DOHH2 (cell line): ENCODE data around the gene ACOT9.
"Not testable (repeated sequence)": the region's sequence is repeated elsewhere in the genome, so short reads cannot be mapped to it uniquely, and the experiment has no call there.

Experiments used
- H3F3A ChIP-seq: fragments of 200-600 bp; sonication (generic), shearing (Covaris generic); 2 replicates; pipeline ENCODE4 v1.6.0; 2016; ENCODE audit warnings: antibody characterized with exemption, mild to moderate bottlenecking; ENCODE audit not compliant: control insufficient read depth, insufficient read depth
- H3K27ac ChIP-seq: fragments of 200-600 bp; sonication (generic); 2 replicates; pipeline ENCODE4 v1.5.1; 2014; ENCODE audit warnings: low read depth, mild to moderate bottlenecking, low read length, moderate library complexity
- H3K27me3 ChIP-seq: fragments of 200-600 bp; sonication (generic); 2 replicates; pipeline ENCODE4 v1.6.1; 2014; ENCODE audit warnings: mild to moderate bottlenecking, low read length, mixed read lengths; ENCODE audit not compliant: control insufficient read depth
- H3K36me3 ChIP-seq: fragments of 200-600 bp; sonication (generic); 2 replicates; pipeline ENCODE4 v1.6.1; 2014; ENCODE audit warnings: mild to moderate bottlenecking, low read length, moderate library complexity, mixed read lengths; ENCODE audit not compliant: control insufficient read depth
- H3K4me1 ChIP-seq: fragments of 200-600 bp; sonication (generic); 2 replicates; pipeline ENCODE4 v1.6.1; 2014; ENCODE audit warnings: mild to moderate bottlenecking, low read length, mixed read lengths; ENCODE audit not compliant: control insufficient read depth
- H3K4me2 ChIP-seq: fragments of 200-600 bp; sonication (generic); 2 replicates; pipeline ENCODE4 v1.6.0; 2014; ENCODE audit warnings: mild to moderate bottlenecking, low read length, moderate library complexity
- H3K4me3 ChIP-seq: fragments of 200-600 bp; sonication (generic); 2 replicates; pipeline ENCODE4 v1.5.1; 2014; ENCODE audit warnings: mild to moderate bottlenecking, low read length, mixed read lengths
- H3K79me2 ChIP-seq: fragments of 200-600 bp; sonication (generic); 2 replicates; pipeline ENCODE4 v1.6.1; 2014; ENCODE audit warnings: mild to moderate bottlenecking, low read length, mixed read lengths; ENCODE audit not compliant: control insufficient read depth
- H3K9me2 ChIP-seq: fragments of 200-600 bp; sonication (generic); replicated peaks from 2 replicates; pipeline ENCODE4 v1.6.1; 2014; ENCODE audit warnings: mild to moderate bottlenecking, low read length, mixed read lengths; ENCODE audit not compliant: control insufficient read depth
- H3K9me3 ChIP-seq: fragments of 200-600 bp; sonication (generic); 2 replicates; pipeline ENCODE4 v1.6.1; 2014; ENCODE audit warnings: antibody characterized with exemption, low read length, mixed read lengths; ENCODE audit not compliant: control insufficient read depth, insufficient read depth
- H4K20me1 ChIP-seq: fragments of 200-600 bp; sonication (generic); 2 replicates; pipeline ENCODE4 v1.6.0; 2014; ENCODE audit warnings: low read depth, mild to moderate bottlenecking, antibody characterized with exemption, low read length, moderate library complexity; ENCODE audit not compliant: control insufficient read depth, insufficient read depth
- EZH2phosphoT487 ChIP-seq: fragments of 200-600 bp; sonication (generic); IDR thresholded peaks from 2 replicates; pipeline ENCODE4 v1.6.1; 2017; ENCODE audit warnings: borderline replicate concordance, mild to moderate bottlenecking, antibody characterized with exemption, low read length, moderate library complexity, mixed read lengths
- TF ChIP-seq, protein P1 (sequence below): fragments of 200-600 bp; sonication (generic); IDR thresholded peaks from one replicate; pipeline ENCODE4 v1.5.1; 2014; ENCODE audit warnings: antibody characterized with exemption, mild to moderate bottlenecking, low read depth, low read length; ENCODE audit not compliant: poor library complexity, severe bottlenecking

The ACOT9 gene

DNA sequence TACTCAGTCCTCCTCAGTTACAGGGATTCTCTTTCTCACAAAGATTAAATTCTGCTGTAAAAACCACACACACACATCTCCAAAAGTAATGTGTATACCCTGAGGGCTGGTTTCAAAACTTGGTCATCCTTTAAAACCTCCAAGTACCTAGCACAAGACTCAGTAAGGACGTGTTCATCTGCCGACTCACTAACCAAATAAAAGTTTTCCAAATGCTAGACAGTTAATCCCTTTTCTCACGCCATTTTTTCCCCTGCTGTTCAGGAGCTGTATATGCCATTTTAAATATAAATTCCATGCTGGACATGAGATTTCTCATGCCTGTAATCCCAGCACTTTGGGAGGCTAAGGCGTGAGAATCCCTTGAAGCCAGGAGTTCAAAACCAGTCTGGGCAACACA, 35.9 kb upstream of the ACOT9 start:
- Histone ChIP-seq H3K4me1 (peaks cover 56% of the 10 kb centered on the region), H3K4me2 (peak overlapping the region; percentile 56), H3K9me2 (no peaks in the 10 kb centered on the region), H3K36me3 (peaks cover 12% of the 10 kb centered on the region), H3K27ac (peak overlapping the region; percentile 75), H3K79me2 (peaks cover 73% of the 10 kb centered on the region), H3K9me3 (no peaks in the 10 kb centered on the region), H3K4me3 (peak overlapping the region; percentile 51), H4K20me1 (no peaks in the 10 kb centered on the region), H3K27me3 (no peaks in the 10 kb centered on the region), H3F3A (peaks cover 24% of the 10 kb centered on the region)
- TF ChIP-seq EZH2phosphoT487 = no peak
- TF ChIP-seq, protein P1, sequence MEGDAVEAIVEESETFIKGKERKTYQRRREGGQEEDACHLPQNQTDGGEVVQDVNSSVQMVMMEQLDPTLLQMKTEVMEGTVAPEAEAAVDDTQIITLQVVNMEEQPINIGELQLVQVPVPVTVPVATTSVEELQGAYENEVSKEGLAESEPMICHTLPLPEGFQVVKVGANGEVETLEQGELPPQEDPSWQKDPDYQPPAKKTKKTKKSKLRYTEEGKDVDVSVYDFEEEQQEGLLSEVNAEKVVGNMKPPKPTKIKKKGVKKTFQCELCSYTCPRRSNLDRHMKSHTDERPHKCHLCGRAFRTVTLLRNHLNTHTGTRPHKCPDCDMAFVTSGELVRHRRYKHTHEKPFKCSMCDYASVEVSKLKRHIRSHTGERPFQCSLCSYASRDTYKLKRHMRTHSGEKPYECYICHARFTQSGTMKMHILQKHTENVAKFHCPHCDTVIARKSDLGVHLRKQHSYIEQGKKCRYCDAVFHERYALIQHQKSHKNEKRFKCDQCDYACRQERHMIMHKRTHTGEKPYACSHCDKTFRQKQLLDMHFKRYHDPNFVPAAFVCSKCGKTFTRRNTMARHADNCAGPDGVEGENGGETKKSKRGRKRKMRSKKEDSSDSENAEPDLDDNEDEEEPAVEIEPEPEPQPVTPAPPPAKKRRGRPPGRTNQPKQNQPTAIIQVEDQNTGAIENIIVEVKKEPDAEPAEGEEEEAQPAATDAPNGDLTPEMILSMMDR = no peak

DNA sequence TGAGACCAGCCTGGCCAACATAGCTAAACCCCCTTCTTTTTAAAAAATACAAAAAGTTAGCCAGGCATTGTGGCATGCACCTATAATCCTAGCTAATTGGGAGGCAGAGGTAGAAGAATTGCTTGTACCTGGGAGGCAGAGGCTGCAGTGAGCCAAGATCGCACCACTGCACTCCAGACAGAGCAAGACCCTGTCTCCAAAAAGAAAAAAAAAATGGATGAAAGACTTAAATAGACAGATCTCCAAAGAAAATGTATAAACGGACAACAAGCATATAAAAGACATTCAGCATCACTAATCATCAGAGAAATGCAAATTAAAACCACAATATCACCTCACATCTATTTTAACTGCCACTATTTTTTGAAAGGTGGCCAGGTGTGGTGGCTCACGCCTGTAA, 33.3 kb upstream of the ACOT9 start:
- Histone ChIP-seq H3K9me3 (no peaks in the 10 kb centered on the region), H4K20me1 (no peaks in the 10 kb centered on the region), H3K9me2 (no peaks in the 10 kb centered on the region), H3K36me3 (peaks cover 19% of the 10 kb centered on the region), H3K27me3 (no peaks in the 10 kb centered on the region), H3K4me2 (peak overlapping the region; percentile 90), H3K4me3 (peak overlapping the region; percentile 52), H3K27ac (peak overlapping the region; percentile 98), H3K79me2 (peaks cover 68% of the 10 kb centered on the region), H3K4me1 (peaks cover 81% of the 10 kb centered on the region), H3F3A (peaks cover 20% of the 10 kb centered on the region)
- TF ChIP-seq, protein P1 = no peak
- no peak for TF ChIP-seq EZH2phosphoT487

DNA sequence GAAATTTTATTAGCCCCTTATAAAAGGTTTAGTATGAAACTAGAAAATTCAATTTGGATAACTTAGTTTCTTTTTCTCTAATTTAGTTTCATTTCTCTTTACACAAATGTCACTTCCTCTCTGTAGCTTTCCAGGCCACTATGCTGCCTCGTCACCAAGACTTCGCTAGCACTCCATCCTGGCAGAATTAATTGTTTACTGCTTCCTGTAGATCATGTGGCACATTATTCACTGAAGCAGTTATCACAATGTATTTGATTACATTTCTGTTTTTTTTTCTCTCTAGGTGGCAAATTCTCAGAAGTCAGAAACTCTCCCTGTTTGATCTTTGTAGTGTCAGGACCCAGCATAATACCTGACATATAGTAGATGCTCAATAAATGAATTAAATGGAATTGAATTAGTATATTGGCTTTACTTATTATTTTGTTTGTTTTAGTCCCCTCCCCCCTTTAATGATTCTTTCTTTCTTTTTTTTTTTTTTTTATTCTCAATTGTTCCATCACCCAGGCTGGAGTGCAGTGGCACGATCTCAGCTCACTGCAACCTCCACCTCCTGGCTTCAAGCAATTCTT, 30.6 kb upstream of the ACOT9 start:
- no peaks in the 10 kb centered on the region for H3K9me2 ChIP-seq
- H3K9me3 ChIP-seq = no peaks in the 10 kb centered on the region
- H4K20me1 ChIP-seq = no peaks in the 10 kb centered on the region
- TF ChIP-seq, protein P1 = no peak
- TF ChIP-seq EZH2phosphoT487 = no peak
- peaks cover 95% of the 10 kb centered on the region for H3K4me1 ChIP-seq
- peaks cover 20% of the 10 kb centered on the region for H3F3A ChIP-seq
- no peaks in the 10 kb centered on the region for H3K27me3 ChIP-seq
- H3K79me2 ChIP-seq = peaks cover 66% of the 10 kb centered on the region
- H3K27ac ChIP-seq = peak overlapping the region; percentile 98
- H3K4me3 ChIP-seq = peak overlapping the region; percentile 68
- H3K36me3 ChIP-seq = peaks cover 29% of the 10 kb centered on the region
- H3K4me2 ChIP-seq = peak overlapping the region; percentile 90

DNA sequence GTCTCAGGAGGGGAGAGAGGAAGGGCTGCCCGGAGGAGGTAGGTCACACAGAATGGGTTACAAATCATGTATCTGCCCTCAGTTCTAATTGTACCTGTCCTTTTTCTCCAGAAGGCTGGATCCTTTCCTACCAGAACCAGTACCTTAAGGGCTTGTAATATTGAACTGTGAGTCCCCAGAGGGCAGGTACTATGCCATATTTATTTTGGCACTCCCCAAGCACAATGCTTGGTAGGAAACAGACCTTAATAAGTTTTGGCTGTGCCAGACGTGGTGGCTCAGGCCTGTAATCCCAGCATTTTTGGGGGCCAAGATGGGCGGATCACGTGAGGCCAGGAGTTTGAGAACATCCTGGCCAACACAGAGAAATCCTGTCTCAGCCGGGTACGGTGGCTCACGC, 28.0 kb upstream of the ACOT9 start:
- peaks cover 26% of the 10 kb centered on the region for H3K36me3 ChIP-seq
- H3K27ac ChIP-seq = peak overlapping the region; percentile 98
- peak overlapping the region; percentile 27; the same call in 1 of the 2 replicates for H3K4me3 ChIP-seq
- H3K9me3 ChIP-seq, H4K20me1 ChIP-seq, H3K27me3 ChIP-seq, H3K9me2 ChIP-seq: not testable (repeated sequence)
- peak overlapping the region; percentile 55 for H3K4me2 ChIP-seq
- peaks cover 96% of the 10 kb centered on the region for H3K4me1 ChIP-seq
- peaks cover 55% of the 10 kb centered on the region for H3K79me2 ChIP-seq
- H3F3A ChIP-seq = peaks cover 25% of the 10 kb centered on the region
